ENCODE measurements around the gene DTX1.

DTX1 gene

DNA sequence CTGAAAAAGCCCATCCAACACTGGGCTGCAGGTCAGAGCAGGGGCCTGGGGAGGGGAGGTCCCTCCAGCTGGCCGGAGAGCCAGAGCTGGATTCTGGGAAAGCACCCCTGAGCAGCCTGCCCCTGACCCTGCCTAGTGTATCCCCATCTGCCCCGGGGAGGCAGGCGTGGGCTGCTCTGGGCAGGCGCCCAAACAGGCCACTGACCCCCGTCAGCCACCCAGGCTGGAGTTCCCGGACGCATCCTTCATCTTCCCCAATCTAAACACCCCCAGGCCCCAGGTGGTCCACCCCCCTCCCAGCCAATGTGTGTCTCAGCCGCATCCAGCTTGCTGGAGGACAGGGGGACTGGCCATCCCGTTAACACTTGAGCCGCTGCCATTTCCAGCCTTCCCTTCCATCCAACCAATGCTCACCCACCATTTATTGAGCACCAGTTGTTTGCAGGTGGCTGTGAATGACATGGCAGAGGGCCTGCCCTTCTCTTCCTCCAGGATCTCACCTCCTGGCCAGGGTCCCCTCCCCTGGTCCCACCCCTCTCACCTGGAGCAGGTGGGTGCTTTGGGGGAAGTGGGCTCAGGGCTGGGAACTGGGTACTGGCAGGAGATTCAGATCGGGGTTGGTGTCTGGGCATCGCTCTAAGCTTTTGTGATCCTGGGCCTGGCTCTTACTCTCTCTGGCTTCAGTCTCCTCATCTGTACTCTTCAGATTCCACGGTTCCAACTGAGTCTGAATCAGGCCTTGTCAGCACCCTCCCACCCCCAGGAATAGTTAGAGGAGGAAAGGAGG lies 743 bp upstream of the DTX1 start:
- no peak for DNase-seq (ENCODE audit: low read depth)

DNA sequence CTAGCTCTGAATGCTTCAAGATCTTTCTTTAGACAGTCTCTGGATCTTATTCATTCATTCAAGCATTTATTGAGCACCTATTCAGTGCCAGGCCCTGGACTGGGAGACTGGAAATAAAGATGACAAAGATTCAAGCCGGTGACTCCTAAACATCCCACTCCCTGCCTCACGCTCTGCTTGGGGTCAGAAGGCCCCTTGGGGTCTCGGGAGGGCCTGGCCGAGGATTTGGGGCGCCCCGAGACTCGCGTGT lies 224 bp upstream of the DTX1 start:
- no peak for DNase-seq (ENCODE audit: low read depth)

DNA sequence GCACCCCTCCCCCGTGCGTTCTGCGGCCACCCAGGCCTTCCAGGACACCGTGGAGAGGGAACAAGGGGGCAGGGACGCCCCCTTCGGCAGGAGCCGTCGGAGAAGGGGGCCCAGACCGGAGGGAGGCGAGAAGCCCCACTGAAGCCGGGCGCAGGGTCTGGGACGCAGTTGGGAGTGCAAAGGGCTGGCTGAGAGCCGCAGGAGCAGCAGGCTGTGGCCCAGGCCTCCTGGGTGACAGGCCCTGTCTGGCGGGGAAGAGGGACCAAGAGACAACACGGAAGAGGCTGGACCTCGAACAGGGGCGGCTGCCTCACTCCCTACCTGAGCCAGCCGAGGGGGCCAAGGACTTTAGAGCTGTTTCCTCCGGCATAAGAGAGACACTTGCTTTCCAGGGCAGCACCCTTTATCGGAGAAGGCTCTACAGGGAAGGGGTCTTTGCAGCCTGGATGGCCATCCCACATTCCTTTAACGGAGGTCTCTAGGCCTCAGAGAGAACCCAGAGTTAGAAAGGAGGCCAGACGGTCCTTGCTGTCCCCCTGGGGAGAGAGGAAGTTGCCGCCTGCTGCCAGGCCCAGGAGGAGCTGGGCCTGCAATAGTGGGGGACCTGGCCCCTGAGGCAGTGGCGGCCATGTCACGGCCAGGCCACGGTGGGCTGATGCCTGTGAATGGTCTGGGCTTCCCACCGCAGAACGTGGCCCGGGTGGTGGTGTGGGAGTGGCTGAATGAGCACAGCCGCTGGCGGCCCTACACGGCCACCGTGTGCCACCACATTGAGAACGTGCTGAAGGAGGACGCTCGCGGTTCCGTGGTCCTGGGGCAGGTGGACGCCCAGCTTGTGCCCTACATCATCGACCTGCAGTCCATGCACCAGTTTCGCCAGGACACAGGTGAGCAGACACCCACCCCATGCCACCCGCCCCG lies 1.3 kb downstream of the DTX1 start:
- DNase-seq (ENCODE audit: low read depth), result no peak

- DNase-seq (ENCODE audit: low read depth), result no peak
Measured at GRCh38 chr12:113058553-113058952, 2.0 kb downstream of the DTX1 start.

- DNase-seq (ENCODE audit: low read depth), result no peak
Measured at GRCh38 chr12:113059071-113059595, 2.6 kb downstream of the DTX1 start.

DNA sequence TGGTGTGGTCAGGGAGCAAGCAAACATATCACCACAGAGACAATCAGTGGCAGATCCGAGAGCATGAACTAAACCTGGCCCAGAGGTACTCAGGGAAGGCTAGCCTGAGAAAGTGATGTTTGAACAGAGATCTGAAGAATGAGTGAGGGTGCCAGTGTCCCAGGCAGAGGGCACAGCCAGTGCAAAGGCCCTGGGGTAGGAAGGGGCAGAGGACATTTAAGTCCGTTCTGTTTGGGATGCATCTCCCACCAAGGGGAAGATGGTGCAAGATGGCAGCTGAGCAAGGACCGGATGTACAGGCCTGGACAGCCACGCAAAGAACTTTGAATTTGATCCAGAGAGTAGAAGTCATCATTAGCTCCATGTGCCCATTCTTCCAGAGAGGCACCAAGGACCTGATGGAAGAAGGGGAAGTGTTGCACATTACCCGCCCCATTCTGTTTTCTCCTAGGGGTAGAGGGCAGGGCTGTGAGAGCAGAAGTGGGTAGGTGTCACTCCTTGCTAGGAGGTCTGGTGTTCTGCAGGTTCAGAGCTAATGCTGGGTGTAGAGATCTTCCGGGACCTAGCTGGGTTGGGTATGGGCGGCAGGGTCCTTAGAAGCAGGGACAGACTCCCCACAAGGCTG lies 3.9 kb downstream of the DTX1 start:
- DNase-seq (ENCODE audit: low read depth), result no peak

- DNase-seq (ENCODE audit: low read depth), result no peak
Measured at GRCh38 chr12:113061061-113061694, 4.6 kb downstream of the DTX1 start.

GRCh38 chr12:113062502-113063395 lies 6.2 kb downstream of the DTX1 start:
- DNase-seq (ENCODE audit: low read depth), result no peak

DNA sequence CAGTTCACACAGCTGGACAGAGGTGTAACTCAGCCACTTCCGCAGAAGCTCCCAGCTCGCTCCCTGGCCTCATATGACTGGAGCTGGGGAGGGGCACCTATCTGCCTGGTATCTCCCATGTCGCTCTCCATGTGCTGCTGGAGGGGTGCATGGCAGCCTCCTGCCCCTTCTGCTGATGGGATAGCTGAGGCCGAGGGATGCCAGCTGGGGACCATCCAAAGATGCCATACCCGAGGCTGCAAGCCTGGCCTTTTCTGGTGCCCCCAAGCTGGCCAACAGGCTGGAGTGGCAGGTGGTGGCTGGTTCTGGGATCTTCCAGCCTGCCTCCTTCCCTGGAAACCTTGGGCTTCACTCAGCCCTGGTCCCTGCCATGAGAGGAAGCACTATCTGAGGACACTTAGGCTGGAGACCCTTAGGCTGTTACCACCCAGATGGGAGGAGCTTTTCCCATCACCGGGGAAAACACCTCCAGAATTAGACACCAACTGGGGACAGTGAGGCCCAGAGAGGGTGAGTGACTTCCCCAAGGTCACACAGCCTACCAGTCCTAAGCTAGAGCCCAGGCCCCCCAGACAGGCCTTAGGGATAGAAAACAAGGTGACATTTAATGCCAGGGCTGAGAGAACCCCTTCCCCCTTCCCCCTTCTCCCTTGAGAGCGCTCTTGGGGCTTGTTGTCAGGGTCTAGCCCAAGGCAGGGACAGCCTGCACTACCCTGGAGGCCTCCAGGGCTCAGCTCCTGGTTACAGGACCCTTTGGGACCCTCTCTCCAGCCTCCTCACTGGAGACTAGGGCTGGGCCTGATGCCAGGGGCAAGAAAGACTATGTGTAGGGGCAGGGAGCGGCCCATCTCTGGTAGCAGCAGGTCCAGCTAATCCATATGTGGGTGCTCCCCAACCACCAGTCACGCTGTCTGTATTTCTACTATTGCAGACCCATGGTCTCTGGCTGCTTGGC lies 7.1 kb downstream of the DTX1 start:
- DNase-seq (ENCODE audit: low read depth), result no peak

DNA sequence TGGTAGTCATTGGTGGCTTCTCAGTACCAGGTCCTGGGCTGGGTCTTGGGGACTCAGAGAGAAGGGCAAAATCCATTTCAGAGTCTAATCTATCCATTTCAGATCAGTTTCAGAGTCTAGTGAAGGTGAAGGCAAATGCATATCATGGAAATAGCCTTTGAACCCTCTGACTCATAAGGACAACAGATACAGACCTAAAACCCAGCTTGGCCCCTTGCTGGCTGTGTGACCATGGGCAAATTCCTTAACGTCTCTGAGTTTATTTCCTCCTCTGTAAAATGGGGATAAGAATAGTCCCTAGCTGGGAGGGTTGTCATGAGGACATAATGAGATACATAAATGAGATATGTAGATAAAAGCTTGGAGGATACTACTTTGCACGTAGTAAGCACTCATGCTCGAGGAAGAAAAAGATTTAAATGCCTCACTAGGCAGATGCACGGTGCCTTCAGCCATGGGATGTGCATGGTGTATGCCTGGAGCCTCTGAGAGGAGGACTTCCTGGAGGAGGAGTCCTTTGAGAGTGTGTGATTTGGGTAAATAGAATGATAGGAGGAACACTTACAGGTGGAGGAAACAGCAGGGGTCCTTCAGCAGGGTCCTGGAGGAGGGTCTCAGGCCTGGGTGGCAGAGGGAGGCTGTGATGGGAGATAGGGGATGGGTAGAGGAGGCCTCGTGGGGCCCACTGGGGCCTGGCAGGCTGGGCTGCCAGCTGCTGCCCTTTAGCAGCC lies 8.0 kb downstream of the DTX1 start:
- DNase-seq (ENCODE audit: low read depth), result no peak

DNA sequence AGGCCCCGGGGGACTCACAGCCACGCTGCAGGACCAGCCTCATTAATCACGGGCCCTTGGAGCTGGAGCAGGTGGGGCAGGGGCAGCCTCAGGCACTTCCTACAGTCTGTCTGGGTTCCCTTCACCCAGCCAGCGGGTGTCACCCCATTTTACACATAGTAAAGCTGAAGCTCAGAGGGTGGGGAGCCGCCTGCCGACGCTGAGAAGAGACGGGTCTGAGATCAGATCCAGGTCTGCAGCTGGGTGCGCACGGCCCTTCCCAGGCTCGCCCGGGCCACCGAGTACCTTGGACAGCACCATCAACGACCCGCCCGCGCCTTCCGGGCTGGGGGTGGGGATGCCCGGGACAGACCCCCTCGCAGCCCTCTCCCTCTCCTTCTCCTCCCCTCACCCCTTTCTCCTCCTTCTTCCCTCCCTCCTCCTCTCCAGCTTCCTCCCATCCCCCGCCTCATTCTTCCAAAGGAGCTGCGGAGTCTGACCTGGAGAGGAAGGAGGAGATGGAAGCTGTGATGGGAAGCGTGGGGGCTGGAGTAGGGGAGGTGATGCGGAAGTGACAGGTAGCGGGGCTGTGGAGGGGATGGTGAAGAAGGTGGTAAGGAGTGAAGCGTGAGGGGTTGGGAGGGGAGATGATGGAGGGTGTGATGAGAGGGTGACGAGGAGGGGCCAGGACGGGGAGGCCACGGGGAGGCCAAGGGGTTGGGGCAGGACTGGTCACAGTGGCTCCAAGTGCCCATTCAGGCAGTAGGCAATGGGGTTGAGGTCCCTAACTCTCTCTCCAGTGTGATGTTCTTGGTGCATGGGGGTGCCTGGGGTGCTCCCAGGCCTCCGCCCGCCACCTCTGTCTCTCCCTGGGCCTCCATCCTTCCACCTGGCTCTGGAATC lies 8.8 kb downstream of the DTX1 start:
- DNase-seq (ENCODE audit: low read depth), result no peak

DNA sequence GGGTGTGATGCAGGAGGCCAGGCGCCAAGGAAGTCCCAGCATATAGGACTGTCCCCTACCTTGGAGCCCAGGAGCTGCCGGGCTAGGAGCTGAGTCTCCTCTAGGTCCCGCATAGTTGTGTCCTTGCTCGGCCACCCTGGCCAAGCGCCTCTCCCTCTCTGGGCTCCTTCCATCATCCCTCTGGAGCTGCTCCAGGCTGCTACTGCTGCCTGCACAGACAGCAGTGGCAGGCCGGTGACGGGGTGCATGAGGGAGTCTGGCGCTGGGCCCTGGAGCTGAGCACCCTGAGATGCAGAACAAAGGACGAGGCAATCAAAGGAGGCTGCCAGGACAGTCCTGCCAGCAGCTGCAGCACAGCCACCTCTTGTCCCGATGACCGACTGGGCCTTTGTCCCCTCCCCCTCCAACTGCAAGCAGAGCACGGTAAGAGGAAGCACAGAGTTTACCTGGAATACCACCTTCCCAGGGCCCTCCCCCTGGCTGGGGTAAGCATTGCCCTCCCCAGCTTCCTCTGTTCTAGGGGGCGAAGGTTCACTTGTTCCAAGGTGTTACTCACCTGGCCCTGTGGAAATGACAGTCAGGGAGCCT lies 10.4 kb downstream of the DTX1 start:
- DNase-seq (ENCODE audit: low read depth), result no peak

DNA sequence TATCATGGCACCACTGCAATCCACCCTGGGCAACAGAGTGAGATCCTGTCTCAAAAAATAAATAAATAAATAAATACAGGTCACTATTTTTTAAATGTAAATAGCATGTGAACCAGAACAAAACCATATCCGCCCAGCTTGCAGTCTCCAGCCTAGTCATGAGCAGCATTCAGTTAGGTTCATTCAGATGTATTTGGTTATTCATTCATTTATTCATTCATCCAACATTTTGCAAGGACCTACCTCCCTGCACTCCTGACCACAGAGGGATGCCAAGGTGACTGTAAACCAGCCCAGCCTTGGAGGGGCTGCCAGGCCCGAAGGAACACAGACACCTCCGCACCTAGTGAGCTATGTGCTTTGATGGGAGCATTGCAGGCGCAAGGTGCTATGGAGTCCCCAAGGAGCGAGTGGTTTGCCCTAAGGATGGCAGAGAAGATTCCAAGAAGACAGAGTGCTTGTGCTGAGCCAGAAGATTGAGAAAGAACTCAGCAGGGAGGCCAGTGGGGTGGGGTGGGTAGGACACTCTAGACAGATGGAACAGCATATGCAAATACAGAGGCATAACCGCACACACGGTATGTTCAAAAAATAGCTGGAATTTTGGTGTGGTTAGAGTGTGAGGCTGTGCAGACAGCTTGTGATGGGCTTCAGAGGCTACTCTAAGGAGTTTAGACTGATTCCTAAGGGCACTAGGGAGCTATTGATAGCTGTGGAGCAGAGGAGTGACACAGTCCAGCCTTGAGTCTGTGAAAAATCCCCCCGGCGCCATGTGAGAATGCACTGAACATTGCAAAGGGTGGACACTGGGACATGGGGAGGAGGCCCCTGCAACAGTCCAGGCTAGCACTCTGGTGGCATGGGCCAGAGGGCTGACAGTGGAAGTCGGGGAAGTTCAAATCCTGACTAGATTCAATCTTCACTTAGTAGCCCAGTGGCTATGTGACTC lies 11.7 kb downstream of the DTX1 start:
- DNase-seq (ENCODE audit: low read depth), result no peak

- DNase-seq (ENCODE audit: low read depth), result no peak
Measured at GRCh38 chr12:113069149-113069548, 12.6 kb downstream of the DTX1 start.

GRCh38 chr12:113069751-113070116 lies 13.2 kb downstream of the DTX1 start:
- DNase-seq (ENCODE audit: low read depth), result no peak

DNA sequence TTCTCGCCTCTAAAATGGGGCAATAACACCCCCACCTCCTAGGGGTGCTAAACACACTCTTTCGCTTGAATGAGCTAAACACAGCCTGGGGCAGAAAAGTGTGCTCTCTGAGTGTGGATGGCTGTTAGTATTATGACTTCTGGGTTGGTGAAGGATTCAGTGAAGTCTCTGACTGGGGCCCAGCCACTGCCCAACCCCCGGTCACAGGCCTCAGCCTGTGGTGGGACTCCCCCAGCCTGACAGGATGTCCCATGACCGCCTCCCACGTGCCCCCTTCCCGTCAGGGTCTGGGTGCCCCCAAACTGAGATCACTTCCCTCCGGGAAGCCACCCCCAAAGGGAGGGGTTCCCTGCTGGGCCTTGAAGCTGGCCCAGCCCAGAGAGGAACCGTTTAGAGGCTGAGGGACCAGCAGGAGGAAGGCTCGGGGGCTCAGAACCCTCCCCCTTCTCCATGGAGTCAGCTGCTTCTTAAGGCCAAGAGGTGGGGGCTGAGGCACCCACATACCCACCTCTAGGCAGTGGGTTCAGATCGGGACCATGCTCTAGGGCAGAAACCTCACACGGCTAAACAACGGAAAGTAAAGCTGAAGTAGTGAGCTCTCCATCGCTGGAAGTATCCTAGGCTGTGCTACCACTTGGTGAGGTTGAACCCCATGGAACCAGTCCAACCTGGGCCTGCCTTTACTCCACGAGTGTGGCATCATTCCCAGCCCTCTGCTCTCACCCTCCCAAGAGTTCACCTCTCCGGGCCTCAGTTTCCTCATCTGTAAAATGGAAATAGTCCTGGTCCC lies 13.8 kb downstream of the DTX1 start:
- peak; percentile 29 for DNase-seq (ENCODE audit: low read depth)
